ENCODE measurements around the gene CRACR2A.

GRCh38 chr12:3726456-3726855 lies 26.5 kb downstream of the CRACR2A start:
- TF ChIP-seq CTCF (conservative IDR thresholded peaks at IDR 0.05; ENCODE audit: low read length) (no peak), EZH2phosphoT487 (IDR thresholded peaks at IDR 0.05; ENCODE audit: borderline replicate concordance, low read depth, low read length) (no peak)
